Esophagus muscularis mucosa (tissue), 4 donors: ENCODE results near the gene SCAMP1.

Source experiments
- EP300 ChIP-seq: sonication (generic); formaldehyde crosslinking; IDR thresholded peaks from one replicate; pipeline ENCODE4 v1.6.1; 2017; ENCODE audit warnings: antibody characterized with exemption
- POLR2AphosphoS5 ChIP-seq, 2 donors: sonication (generic); formaldehyde crosslinking; IDR thresholded peaks; one replicate each; pipeline ENCODE4 v1.6.1; 2017; ENCODE audit warnings: antibody characterized with exemption in 2 of 2
- TF ChIP-seq, protein P1 (sequence below), 3 experiments: fragments of 200-600 bp in 2 of 3; fragments of 450-650 bp in 1 of 3; sonication (generic) in 2 of 3; IDR thresholded peaks; one replicate each; pipeline ENCODE4 v1.5.1; 2017 to 2019; ENCODE audit warnings: antibody characterized with exemption in 3 of 3, mild to moderate bottlenecking in 2 of 3, moderate library complexity in 1 of 3

- TF ChIP-seq POLR2AphosphoS5 (IDR thresholded peaks at IDR 0.05), result no peak
- TF ChIP-seq, protein P1, sequence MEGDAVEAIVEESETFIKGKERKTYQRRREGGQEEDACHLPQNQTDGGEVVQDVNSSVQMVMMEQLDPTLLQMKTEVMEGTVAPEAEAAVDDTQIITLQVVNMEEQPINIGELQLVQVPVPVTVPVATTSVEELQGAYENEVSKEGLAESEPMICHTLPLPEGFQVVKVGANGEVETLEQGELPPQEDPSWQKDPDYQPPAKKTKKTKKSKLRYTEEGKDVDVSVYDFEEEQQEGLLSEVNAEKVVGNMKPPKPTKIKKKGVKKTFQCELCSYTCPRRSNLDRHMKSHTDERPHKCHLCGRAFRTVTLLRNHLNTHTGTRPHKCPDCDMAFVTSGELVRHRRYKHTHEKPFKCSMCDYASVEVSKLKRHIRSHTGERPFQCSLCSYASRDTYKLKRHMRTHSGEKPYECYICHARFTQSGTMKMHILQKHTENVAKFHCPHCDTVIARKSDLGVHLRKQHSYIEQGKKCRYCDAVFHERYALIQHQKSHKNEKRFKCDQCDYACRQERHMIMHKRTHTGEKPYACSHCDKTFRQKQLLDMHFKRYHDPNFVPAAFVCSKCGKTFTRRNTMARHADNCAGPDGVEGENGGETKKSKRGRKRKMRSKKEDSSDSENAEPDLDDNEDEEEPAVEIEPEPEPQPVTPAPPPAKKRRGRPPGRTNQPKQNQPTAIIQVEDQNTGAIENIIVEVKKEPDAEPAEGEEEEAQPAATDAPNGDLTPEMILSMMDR (IDR thresholded peaks at IDR 0.05), result no peak
- TF ChIP-seq EP300, result no peak
These were observed 32.5 kb upstream of the SCAMP1 start for GRCh38 chr5:78327761-78328510.
